GM21423 (cell line): ENCODE results near the gene GAPT.

Experiments
- ATAC-seq: cut with Tn5 transposase; IDR thresholded peaks from one replicate; pipeline ENCODE4 v1.9.1; 2021; ENCODE audit warnings: mild to moderate bottlenecking, moderate library complexity; ENCODE audit not compliant: unreplicated experiment

Gene GAPT

GRCh38 chr5:58491216-58491892 lies at the start of gene GAPT:
Gene GAPT, plus strand, starts transcription at chr5:58491435. Its CDS starts 3,102 bp downstream, at chr5:58494537.
- peak; percentile 83 for ATAC-seq

- ATAC-seq, result no peak
These were observed 46.4 kb upstream of the GAPT start for GRCh38 chr5:58444805-58445204.

- no peak for ATAC-seq
These were observed 45.2 kb upstream of the GAPT start for GRCh38 chr5:58446024-58446423.

- ATAC-seq, result no peak
These were observed 44.0 kb upstream of the GAPT start for GRCh38 chr5:58447226-58447625.

GRCh38 chr5:58450018-58450417 lies 41.2 kb upstream of the GAPT start:
- no peak for ATAC-seq

- ATAC-seq, result no peak
These were observed 40.2 kb upstream of the GAPT start for GRCh38 chr5:58450811-58451629.

GRCh38 chr5:58451732-58452565 lies 39.3 kb upstream of the GAPT start:
- no peak for ATAC-seq

GRCh38 chr5:58452566-58453258 lies 38.5 kb upstream of the GAPT start:
- ATAC-seq, result no peak

GRCh38 chr5:58453306-58453705 lies 37.9 kb upstream of the GAPT start:
- no peak for ATAC-seq

- ATAC-seq, result no peak
These were observed 37.2 kb upstream of the GAPT start for GRCh38 chr5:58454025-58454424.

- no peak for ATAC-seq
These were observed 36.2 kb upstream of the GAPT start for GRCh38 chr5:58455066-58455465.

GRCh38 chr5:58455480-58455879 lies 35.8 kb upstream of the GAPT start:
- no peak for ATAC-seq

GRCh38 chr5:58456026-58456425 lies 35.2 kb upstream of the GAPT start:
- ATAC-seq, result no peak

GRCh38 chr5:58456486-58456885 lies 34.7 kb upstream of the GAPT start:
- ATAC-seq, result no peak

GRCh38 chr5:58457050-58457449 lies 34.2 kb upstream of the GAPT start:
- no peak for ATAC-seq

GRCh38 chr5:58458141-58458742 lies 33.0 kb upstream of the GAPT start:
- ATAC-seq, result no peak

GRCh38 chr5:58458743-58459145 lies 32.5 kb upstream of the GAPT start:
- no peak for ATAC-seq

GRCh38 chr5:58459146-58460001 lies 31.9 kb upstream of the GAPT start:
- ATAC-seq, result peak; percentile 1

GRCh38 chr5:58460002-58460731 lies 31.1 kb upstream of the GAPT start, which contains the start of gene PLK2:
Gene PLK2, minus strand, starts transcription at chr5:58460086. Its CDS starts 127 bp downstream, at chr5:58459959.
- peak; percentile 72 for ATAC-seq
